ENCODE data around the gene LRCOL1.

GRCh38 chr12:132605892-132606291 lies 4.5 kb downstream of the LRCOL1 start:
- TF ChIP-seq CTCF (IDR thresholded peaks at IDR 0.05; ENCODE audit: borderline replicate concordance, extremely low read depth, low read length, poor library complexity, severe bottlenecking): no peak
- TF ChIP-seq EZH2 (IDR thresholded peaks at IDR 0.05; ENCODE audit: borderline replicate concordance, low read depth, low read length, severe bottlenecking): no peak

Data from DND-41 (cell line).